ENCODE results near the gene LYL1.
"Not testable (repeated sequence)": the region's sequence is repeated elsewhere in the genome, so short reads cannot be mapped to it uniquely, and the experiment has no call there.

LYL1 gene

GRCh38 chr19:13149173-13149627 lies 46.5 kb upstream of the LYL1 start:
- H3K9me3 ChIP-seq (ENCODE audit: control extremely low read depth in 1 of 5, control insufficient read depth in 4 of 5, insufficient read depth in 2 of 5, low read depth in 1 of 5, low read length in 4 of 5); H3K27me3 ChIP-seq (replicated peaks in 2 of 5; ENCODE audit: control insufficient read depth in 4 of 5, insufficient read depth in 5 of 5, low read length in 4 of 5); DNase-seq: not testable (repeated sequence)
- WGBS (ENCODE audit: insufficient coverage) = 74% methylated on average over 9 of the region's 17 CpGs
- Histone ChIP-seq H3K4me1 (ENCODE audit: control extremely low read depth in 1 of 4, control insufficient read depth in 4 of 4, insufficient read depth in 4 of 4, low read length in 3 of 4) (peaks cover 0 to 43% (median 30%) of the 10 kb centered on the region in 4 experiments), H3K27ac (ENCODE audit: insufficient read depth in 1 of 2, low read depth in 1 of 2, low read length in 2 of 2, poor library complexity in 1 of 2, severe bottlenecking in 2 of 2) (peak overlapping the region in 1 of 2 experiments; percentile 96), H3K4me3 (ENCODE audit: control insufficient read depth in 1 of 7, extremely low read depth in 1 of 7, insufficient read depth in 4 of 7, low read depth in 2 of 7, low read length in 6 of 7) (peak overlapping the region; percentile 65 to 99 (median 92)), H3K36me3 (ENCODE audit: control insufficient read depth in 4 of 4, insufficient read depth in 4 of 4, low read length in 3 of 4) (peaks cover 0 to 21% (median 9%) of the 10 kb centered on the region in 4 experiments)
- CTCF ChIA-PET = interaction anchor here (1.4 kb wide), 1 partner anchor 31 kb away, joined by 4 read pairs; the partner anchor contains the start of gene NACC1
- POLR2A ChIA-PET = interaction anchor here (1.7 to 9.1 kb wide), 3 partner anchors 17 to 47 kb away, joined by 4 to 156 read pairs (median 11); partner anchors contain the start of genes LYL1 and NACC1

- 82% methylated on average over 9 of the region's 16 CpGs for WGBS (ENCODE audit: insufficient coverage)
- Histone ChIP-seq H3K4me1 (ENCODE audit: control extremely low read depth in 1 of 4, control insufficient read depth in 4 of 4, insufficient read depth in 4 of 4, low read length in 3 of 4) (peaks cover 0 to 30% (median 21%) of the 10 kb centered on the region in 4 experiments), H3K4me3 (ENCODE audit: control insufficient read depth in 1 of 7, extremely low read depth in 1 of 7, insufficient read depth in 4 of 7, low read depth in 2 of 7, low read length in 6 of 7) (no peak overlapping the region), H3K27me3 (replicated peaks in 2 of 5; ENCODE audit: control insufficient read depth in 4 of 5, insufficient read depth in 5 of 5, low read length in 4 of 5) (no peaks in the 10 kb centered on the region), H3K9me3 (ENCODE audit: control extremely low read depth in 1 of 5, control insufficient read depth in 4 of 5, insufficient read depth in 2 of 5, low read depth in 1 of 5, low read length in 4 of 5) (no peaks in the 10 kb centered on the region), H3K36me3 (ENCODE audit: control insufficient read depth in 4 of 4, insufficient read depth in 4 of 4, low read length in 3 of 4) (peaks cover 0 to 22% (median 13%) of the 10 kb centered on the region in 4 experiments), H3K27ac (ENCODE audit: insufficient read depth in 1 of 2, low read depth in 1 of 2, low read length in 2 of 2, poor library complexity in 1 of 2, severe bottlenecking in 2 of 2) (no peak overlapping the region)
- peak; percentile 46 to 70 (median 57) for DNase-seq
- ChIA-PET POLR2A (interaction anchor here (1.5 kb wide), 1 partner anchor 43 kb away, joined by 3 read pairs; no protein-coding TSS in a partner anchor), CTCF (interaction anchor here (0.7 to 1.3 kb wide), 6 partner anchors 15 to 51 kb away, joined by 3 to 13 read pairs (median 4); partner anchors contain the start of gene NACC1)
These were observed 44.3 kb upstream of the LYL1 start for GRCh38 chr19:13146763-13147563.

GRCh38 chr19:13139633-13140311 lies 37.1 kb upstream of the LYL1 start:
- Histone ChIP-seq H3K36me3 (ENCODE audit: control insufficient read depth in 4 of 4, insufficient read depth in 4 of 4, low read length in 3 of 4) (peaks cover 5 to 58% (median 43%) of the 10 kb centered on the region in 4 experiments), H3K27me3 (replicated peaks in 2 of 5; ENCODE audit: control insufficient read depth in 4 of 5, insufficient read depth in 5 of 5, low read length in 4 of 5) (no peaks in the 10 kb centered on the region), H3K4me3 (ENCODE audit: control insufficient read depth in 1 of 7, extremely low read depth in 1 of 7, insufficient read depth in 4 of 7, low read depth in 2 of 7, low read length in 6 of 7) (no peak overlapping the region), H3K9me3 (ENCODE audit: control extremely low read depth in 1 of 5, control insufficient read depth in 4 of 5, insufficient read depth in 2 of 5, low read depth in 1 of 5, low read length in 4 of 5) (no peaks in the 10 kb centered on the region), H3K4me1 (ENCODE audit: control extremely low read depth in 1 of 4, control insufficient read depth in 4 of 4, insufficient read depth in 4 of 4, low read length in 3 of 4) (peaks cover 0 to 2% (median 0%) of the 10 kb centered on the region in 4 experiments), H3K27ac (ENCODE audit: insufficient read depth in 1 of 2, low read depth in 1 of 2, low read length in 2 of 2, poor library complexity in 1 of 2, severe bottlenecking in 2 of 2) (no peak overlapping the region)
- CTCF ChIA-PET = no interaction called here
- POLR2A ChIA-PET = no interaction called here
- no peak for DNase-seq
- 100% methylated on average over 5 of the region's 11 CpGs for WGBS (ENCODE audit: insufficient coverage)

GRCh38 chr19:13138916-13139198 lies 36.2 kb upstream of the LYL1 start:
- H3K27ac ChIP-seq (ENCODE audit: insufficient read depth in 1 of 2, low read depth in 1 of 2, low read length in 2 of 2, poor library complexity in 1 of 2, severe bottlenecking in 2 of 2) = no peak overlapping the region
- H3K4me1 ChIP-seq (ENCODE audit: control extremely low read depth in 1 of 4, control insufficient read depth in 4 of 4, insufficient read depth in 4 of 4, low read length in 3 of 4) = peaks cover 0 to 2% (median 0%) of the 10 kb centered on the region in 4 experiments
- peaks cover 5 to 56% (median 35%) of the 10 kb centered on the region in 4 experiments for H3K36me3 ChIP-seq (ENCODE audit: control insufficient read depth in 4 of 4, insufficient read depth in 4 of 4, low read length in 3 of 4)
- ChIA-PET CTCF (no interaction called here), POLR2A (no interaction called here)
- H3K9me3 ChIP-seq (ENCODE audit: control extremely low read depth in 1 of 5, control insufficient read depth in 4 of 5, insufficient read depth in 2 of 5, low read depth in 1 of 5, low read length in 4 of 5) = no peaks in the 10 kb centered on the region
- no peak overlapping the region for H3K4me3 ChIP-seq (ENCODE audit: control insufficient read depth in 1 of 7, extremely low read depth in 1 of 7, insufficient read depth in 4 of 7, low read depth in 2 of 7, low read length in 6 of 7)
- WGBS (ENCODE audit: insufficient coverage) = 87% methylated on average over 7 of the region's 10 CpGs
- DNase-seq = no peak
- no peaks in the 10 kb centered on the region for H3K27me3 ChIP-seq (replicated peaks in 2 of 5; ENCODE audit: control insufficient read depth in 4 of 5, insufficient read depth in 5 of 5, low read length in 4 of 5)

GRCh38 chr19:13138171-13138915 lies 35.7 kb upstream of the LYL1 start:
- Histone ChIP-seq H3K36me3 (ENCODE audit: control insufficient read depth in 4 of 4, insufficient read depth in 4 of 4, low read length in 3 of 4) (peaks cover 5 to 55% (median 34%) of the 10 kb centered on the region in 4 experiments), H3K4me1 (ENCODE audit: control extremely low read depth in 1 of 4, control insufficient read depth in 4 of 4, insufficient read depth in 4 of 4, low read length in 3 of 4) (peaks cover 0 to 2% (median 0%) of the 10 kb centered on the region in 4 experiments), H3K27me3 (replicated peaks in 2 of 5; ENCODE audit: control insufficient read depth in 4 of 5, insufficient read depth in 5 of 5, low read length in 4 of 5) (no peaks in the 10 kb centered on the region), H3K4me3 (ENCODE audit: control insufficient read depth in 1 of 7, extremely low read depth in 1 of 7, insufficient read depth in 4 of 7, low read depth in 2 of 7, low read length in 6 of 7) (no peak overlapping the region), H3K9me3 (ENCODE audit: control extremely low read depth in 1 of 5, control insufficient read depth in 4 of 5, insufficient read depth in 2 of 5, low read depth in 1 of 5, low read length in 4 of 5) (no peaks in the 10 kb centered on the region), H3K27ac (ENCODE audit: insufficient read depth in 1 of 2, low read depth in 1 of 2, low read length in 2 of 2, poor library complexity in 1 of 2, severe bottlenecking in 2 of 2) (no peak overlapping the region)
- 94% methylated on average over 32 of the region's 40 CpGs for WGBS (ENCODE audit: insufficient coverage)
- POLR2A ChIA-PET = interaction anchor here (1.2 kb wide), 1 partner anchor 34 kb away, joined by 3 read pairs; no protein-coding TSS in a partner anchor
- CTCF ChIA-PET = no interaction called here
- DNase-seq = no peak

GRCh38 chr19:13137290-13137794 lies 34.7 kb upstream of the LYL1 start:
- Histone ChIP-seq H3K9me3 (ENCODE audit: control extremely low read depth in 1 of 5, control insufficient read depth in 4 of 5, insufficient read depth in 2 of 5, low read depth in 1 of 5, low read length in 4 of 5) (no peaks in the 10 kb centered on the region), H3K27me3 (replicated peaks in 2 of 5; ENCODE audit: control insufficient read depth in 4 of 5, insufficient read depth in 5 of 5, low read length in 4 of 5) (no peaks in the 10 kb centered on the region), H3K4me1 (ENCODE audit: control extremely low read depth in 1 of 4, control insufficient read depth in 4 of 4, insufficient read depth in 4 of 4, low read length in 3 of 4) (peaks cover 0 to 10% (median 3%) of the 10 kb centered on the region in 4 experiments), H3K27ac (ENCODE audit: insufficient read depth in 1 of 2, low read depth in 1 of 2, low read length in 2 of 2, poor library complexity in 1 of 2, severe bottlenecking in 2 of 2) (no peak overlapping the region), H3K4me3 (ENCODE audit: control insufficient read depth in 1 of 7, extremely low read depth in 1 of 7, insufficient read depth in 4 of 7, low read depth in 2 of 7, low read length in 6 of 7) (no peak overlapping the region), H3K36me3 (ENCODE audit: control insufficient read depth in 4 of 4, insufficient read depth in 4 of 4, low read length in 3 of 4) (peaks cover 5 to 51% (median 37%) of the 10 kb centered on the region in 4 experiments)
- no peak for DNase-seq
- CTCF ChIA-PET = no interaction called here
- WGBS (ENCODE audit: insufficient coverage) = 95% methylated on average over 24 of the region's 28 CpGs
- POLR2A ChIA-PET = interaction anchor here (1.2 kb wide), 1 partner anchor 33 kb away, joined by 3 read pairs; no protein-coding TSS in a partner anchor

Measured in common myeloid progenitor, CD34-positive (primary cell).